GM21737 (cell line): ENCODE data around the gene EDA.

ENCODE experiments used
- ATAC-seq: cut with Tn5 transposase; IDR thresholded peaks from one replicate; pipeline ENCODE4 v1.9.1; 2021; ENCODE audit warnings: mild to moderate bottlenecking, moderate library complexity; ENCODE audit not compliant: unreplicated experiment

EDA gene

DNA sequence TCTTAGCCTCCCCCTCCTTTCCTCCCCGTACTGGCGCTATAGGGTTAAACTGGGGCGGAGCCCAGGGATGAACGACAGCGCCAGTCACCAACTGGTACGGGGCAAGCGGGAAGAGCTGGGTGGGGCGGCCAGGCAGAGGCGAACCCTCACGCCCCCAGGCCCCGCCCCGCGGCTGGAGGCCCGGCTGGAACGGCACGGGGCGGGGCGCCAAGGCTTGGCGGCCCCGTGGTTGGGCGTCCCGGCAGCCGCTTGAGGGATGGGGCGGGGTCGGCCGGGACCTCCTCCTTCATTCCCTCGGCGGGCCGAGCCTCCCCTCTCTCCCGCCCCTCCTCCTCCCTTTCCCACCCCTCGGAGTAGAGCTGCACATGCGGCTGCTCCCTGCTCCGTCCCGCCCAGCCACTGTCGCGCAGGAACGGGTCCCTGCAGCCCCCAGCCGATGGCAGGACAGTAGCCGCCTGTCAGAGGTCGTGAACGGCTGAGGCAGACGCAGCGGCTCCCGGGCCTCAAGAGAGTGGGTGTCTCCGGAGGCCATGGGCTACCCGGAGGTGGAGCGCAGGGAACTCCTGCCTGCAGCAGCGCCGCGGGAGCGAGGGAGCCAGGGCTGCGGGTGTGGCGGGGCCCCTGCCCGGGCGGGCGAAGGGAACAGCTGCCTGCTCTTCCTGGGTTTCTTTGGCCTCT, at the start of gene EDA:
TSS of gene EDA (plus strand) at position 335 of the 678 bp plus-strand sequence.
- ATAC-seq: peak; percentile 65

DNA sequence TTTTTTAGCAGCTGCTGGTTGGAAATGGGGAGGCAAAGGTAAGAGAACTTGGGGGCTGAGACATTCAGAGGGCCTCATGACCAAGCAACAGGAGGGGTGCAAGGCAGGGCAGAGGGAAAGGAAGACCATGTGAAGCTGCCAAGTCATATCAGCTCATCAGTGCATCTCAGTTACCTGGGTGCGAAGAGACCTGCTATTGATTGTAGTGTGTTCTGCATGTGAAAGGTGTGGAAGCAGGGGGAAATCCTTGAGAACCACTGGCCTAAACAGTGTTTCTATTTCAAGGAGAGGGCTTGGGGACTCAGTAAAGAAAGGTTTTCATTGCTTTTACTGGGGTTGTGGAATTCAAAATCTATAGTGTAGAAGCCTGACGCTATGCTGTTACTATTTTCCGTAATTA, 47.1 kb upstream of the EDA start:
- no peak for ATAC-seq

DNA sequence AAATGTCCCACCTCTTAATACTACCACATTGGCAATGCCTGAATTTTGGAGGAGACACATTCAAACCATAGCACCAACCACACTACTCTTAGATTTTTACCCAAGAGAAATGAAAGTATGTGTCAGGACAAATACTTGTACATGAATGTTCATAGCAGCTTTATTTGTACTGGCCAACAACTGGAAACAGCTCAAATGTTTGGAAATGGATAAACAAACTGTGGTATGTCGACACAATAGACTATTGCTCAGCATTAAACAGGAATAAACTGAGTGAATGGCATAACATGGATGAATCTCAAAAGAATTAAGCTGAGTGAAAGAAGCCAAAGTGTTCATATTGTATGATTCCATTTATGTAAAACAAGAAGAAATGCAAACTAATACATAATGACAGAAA, 18.5 kb upstream of the EDA start:
- no peak for ATAC-seq

GRCh38 chrX:69600182-69600581, 15.7 kb upstream of the EDA start:
- ATAC-seq: no peak

DNA sequence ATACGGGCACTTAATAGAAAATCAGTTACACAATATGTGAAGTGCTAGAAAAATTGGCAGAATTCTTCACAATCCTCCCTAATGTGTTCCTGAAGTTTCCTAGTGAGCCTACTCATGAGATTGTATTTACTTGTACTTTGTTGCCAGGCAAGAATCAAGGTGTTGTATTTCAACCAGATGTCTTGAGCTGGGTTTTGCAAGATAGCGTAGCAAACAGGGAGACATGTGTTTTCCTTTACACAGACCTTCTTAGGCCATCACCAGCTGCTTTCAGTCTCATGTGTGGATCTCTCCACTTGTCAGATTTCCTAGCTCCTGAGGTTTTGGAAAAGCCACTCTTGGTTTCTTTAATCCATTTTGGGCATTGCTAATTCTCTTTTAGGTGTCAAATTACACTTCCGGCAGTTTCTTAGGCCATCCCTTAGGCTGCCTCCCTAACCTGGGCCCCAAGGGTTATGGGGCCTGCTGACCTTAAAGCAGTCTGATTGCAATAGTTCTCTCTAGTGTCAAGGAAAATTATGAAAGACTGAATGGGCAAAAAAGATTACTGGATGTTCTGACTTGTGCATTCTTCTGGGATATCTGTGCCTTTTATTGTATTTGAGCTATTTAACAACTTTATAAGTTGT, 12.2 kb upstream of the EDA start:
- no peak for ATAC-seq

DNA sequence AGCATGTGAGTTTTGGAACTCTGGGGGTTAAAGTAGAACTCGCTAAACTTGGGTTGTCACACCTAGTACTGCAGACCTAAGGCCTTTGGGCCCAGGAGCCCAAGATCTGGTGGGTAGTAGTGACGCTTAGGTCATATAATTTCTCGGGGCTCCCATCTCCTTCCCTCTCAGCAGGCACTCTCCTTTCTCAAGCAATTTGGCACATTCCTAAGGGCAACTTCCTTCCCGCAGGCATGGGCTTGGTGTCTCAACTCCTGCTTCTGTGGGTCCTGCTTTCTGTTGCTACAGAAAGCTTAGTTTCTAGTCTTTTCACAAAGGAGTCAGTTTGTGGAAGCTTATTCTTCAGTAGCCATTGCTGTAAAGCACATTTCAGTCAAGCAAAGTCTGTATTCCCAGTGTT, 10.4 kb upstream of the EDA start:
- no peak for ATAC-seq

DNA sequence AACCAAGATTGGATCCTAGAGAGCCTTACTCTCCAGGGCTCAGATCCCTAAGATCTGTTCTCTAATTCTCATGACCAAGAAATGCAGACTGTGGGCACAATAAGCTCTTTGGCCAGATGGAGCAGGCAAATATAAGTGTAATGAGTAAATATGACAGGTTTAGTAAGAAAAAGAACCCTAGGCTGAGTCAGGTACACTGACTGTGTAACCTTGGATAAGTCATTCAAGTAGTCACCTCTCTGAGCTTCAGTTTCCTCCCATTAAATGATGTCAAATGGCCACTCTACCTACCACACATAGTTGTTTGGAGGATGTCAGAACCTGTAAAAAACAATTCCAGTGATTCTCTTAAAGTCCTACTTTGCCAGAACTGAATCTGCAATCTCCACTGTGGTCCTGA, 8.3 kb upstream of the EDA start:
- no peak for ATAC-seq

GRCh38 chrX:69613946-69614345, 2.0 kb upstream of the EDA start:
- no peak for ATAC-seq

GRCh38 chrX:69614886-69615285, 1.0 kb upstream of the EDA start:
- ATAC-seq: no peak

- ATAC-seq: no peak
These were observed 571 bp upstream of the EDA start for GRCh38 chrX:69615342-69615741.

DNA sequence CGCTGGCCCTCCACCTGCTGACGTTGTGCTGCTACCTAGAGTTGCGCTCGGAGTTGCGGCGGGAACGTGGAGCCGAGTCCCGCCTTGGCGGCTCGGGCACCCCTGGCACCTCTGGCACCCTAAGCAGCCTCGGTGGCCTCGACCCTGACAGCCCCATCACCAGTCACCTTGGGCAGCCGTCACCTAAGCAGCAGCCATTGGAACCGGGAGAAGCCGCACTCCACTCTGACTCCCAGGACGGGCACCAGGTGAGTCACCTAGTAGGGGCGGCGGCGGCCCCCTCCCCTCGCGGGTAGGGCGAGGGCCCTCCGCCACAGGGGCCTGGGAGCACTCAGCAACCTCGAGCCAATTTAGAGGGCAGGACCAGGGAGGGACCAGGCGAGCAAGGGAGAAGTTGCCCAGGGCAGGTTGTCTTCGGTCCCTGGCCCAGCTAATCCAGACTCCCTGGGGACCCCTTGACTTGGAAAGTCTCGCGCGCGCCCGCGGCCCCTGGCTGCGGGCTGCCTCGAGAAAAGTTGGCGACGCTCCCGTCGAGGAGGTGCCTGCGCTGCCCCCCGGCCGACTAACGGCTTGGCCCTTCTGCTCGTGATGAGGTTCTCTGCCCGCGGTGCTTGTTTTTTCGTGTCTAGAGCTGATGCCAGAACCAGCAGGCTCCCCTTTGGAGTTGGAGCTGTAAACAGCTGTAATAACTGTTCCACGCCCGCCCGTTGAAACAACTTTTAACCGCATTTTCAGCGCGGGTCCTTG, 717 bp downstream of the EDA start:
- no peak for ATAC-seq

DNA sequence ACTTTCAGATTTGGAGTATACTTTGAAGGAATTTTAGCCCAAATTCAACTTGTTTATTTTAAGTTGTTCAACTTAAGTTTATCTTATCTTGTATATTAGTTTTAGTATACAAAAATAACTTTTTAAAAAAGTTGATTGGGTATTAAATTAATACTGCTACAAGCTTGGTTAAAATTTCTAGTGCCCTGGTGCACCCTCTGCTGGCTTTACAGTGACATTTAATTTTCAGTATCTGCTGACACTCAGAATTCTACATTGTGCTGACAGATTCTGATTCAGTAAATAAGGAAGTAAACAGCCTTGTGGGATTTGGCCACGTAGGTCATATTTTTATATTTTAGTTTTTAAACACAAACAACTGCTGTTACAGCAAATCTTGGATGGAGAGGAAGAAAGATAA, 2.9 kb downstream of the EDA start:
- ATAC-seq: no peak

DNA sequence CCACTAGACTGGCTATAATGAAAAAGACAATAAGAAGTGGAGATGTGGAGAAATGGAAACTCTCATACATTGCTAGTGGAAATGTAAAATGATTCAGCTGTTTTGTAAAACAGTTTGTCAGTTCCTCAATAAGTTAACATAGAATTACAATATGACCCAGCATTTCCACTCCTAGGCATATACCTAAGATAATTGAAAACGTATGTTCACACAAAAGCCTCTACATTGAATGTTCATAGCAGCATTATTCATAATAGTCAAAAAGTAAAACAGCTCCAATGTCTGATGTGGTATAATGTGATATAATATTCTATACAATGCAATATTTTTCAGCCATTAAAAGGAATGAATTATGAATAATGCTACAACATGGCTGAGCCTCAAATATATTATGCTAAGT, 10.2 kb downstream of the EDA start:
- ATAC-seq: no peak

DNA sequence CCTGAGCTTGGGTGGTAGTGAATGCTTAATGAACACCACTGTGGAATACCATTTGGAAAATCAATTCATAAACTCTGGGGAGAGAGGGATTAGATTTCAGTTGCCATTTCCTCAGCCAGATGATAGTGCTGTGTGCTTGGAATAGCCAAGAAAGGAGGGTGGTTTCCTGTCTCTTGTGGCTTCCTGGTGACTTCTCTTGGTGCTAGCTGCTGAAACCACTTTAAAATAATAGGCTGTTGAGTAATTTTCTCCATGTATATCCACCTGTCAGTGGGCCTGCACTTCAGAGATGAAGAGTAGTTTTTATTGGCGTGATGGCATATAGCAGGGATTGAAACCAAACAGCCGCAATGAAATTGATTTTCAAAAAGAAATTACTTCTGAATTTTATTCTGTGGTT, 11.8 kb downstream of the EDA start:
- ATAC-seq: no peak

GRCh38 chrX:69630147-69630546, 14.2 kb downstream of the EDA start:
- ATAC-seq: no peak

DNA sequence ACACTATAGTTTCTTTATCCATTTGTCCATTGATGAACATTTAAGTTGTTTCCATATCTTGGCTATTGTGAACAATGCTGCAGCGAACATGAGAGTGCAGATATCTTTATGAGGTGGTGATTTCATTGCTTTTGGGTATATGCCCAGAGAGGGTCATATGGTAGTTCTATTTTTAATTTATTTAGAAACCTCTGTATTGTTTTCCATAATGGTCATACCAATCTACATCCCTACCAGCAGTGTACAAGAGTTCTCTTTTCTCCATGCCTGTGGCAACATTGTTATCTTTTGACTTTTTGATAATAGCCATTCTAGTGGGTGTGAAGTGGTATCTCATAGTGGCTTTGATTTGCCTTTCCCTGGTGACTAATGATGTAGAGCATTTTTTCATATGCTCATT, 48.8 kb downstream of the EDA start:
- ATAC-seq: no peak

GRCh38 chrX:69670001-69670555, 54.2 kb downstream of the EDA start:
- ATAC-seq: no peak

GRCh38 chrX:69674891-69675290, 59.0 kb downstream of the EDA start:
- ATAC-seq: no peak

DNA sequence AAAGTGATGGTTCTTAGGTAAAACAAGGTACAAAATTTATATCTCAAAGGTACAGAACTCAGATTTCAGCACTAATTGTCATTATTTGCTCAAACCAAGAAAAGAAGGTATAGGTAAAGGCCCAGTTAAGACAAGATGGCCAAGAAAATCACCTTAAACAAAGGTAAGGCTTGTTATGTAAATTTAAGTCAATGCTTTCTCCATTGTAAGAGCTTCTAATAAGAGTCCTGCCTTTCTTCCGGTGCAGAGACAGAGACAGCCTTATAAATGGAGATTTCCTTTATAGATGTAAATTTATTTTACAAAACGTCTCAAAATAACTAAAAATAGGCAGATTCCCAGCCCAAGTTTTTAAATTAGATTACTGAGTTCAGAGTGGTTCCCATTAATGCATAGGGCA, 89.9 kb downstream of the EDA start:
- no peak for ATAC-seq

- no peak for ATAC-seq
These were observed 102.2 kb downstream of the EDA start for GRCh38 chrX:69718102-69718501.

DNA sequence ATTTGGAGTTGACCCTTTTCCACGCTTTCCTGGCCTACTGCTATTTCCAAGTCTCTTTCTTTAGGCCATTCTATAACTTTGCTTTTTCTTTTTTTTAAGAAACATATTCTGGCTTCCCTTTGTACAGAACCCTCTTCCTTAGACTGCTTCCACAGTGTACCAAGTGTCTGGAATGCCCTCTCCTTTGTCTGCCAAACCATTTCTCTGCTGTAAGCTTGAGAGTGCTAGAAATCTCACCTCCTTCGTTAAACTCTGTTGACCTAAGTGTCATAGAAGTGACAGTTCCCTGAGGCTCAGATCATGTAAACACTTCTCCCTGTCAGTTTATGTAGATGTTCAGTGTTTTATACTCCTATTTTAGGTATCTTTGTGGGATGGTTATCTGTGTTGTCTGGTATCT, 108.4 kb downstream of the EDA start:
- no peak for ATAC-seq

DNA sequence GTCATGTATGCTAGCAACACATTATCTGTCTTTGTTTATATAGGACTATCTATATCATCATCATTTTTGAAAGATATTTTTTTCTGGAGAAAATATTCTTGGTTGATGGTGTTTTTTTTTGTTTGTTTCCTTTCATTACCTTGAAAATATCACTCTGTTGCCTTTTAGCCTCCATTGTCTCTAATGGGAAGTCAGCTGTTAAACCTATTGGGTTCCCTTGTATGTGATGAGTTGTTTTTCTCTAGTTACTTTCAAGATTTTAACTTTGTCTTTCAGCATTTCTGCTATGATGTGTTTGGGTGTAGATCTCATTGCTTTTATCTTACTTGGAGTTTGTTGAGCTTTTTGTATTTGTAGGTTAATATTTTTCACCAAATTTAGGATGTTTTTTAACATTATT, 124.4 kb downstream of the EDA start:
- no peak for ATAC-seq
